Sigmoid colon (tissue), 7 donors: Measurements from ENCODE around the gene GINS2. TPM values are rescaled to one million over a fixed set of nuclear protein-coding genes. Genes with fewer than 3 reads are reported as not detected.

Experiments used
- DNase-seq: peaks from one replicate; pipeline ENCODE4 v3.0.0-alpha.2; 2019
- H3K27ac ChIP-seq, 4 donors: fragments of 200-600 bp; sonication (generic); one replicate each; pipeline ENCODE4 v1.5.1; 2016 to 2019; ENCODE audit warnings: mild to moderate bottlenecking in 1 of 4
- H3K27me3 ChIP-seq, 3 donors: fragments of 200-600 bp; sonication (generic); one replicate each; pipeline ENCODE4 v1.5.1; 2019; ENCODE audit warnings: mild to moderate bottlenecking in 1 of 3
- H3K36me3 ChIP-seq, 4 donors: fragments of 200-600 bp; sonication (generic); one replicate each; pipeline ENCODE4 v1.5.1; 2016 to 2019
- H3K4me1 ChIP-seq, 4 donors: fragments of 200-600 bp; sonication (generic); one replicate each; pipeline ENCODE4 v1.5.1; 2017 to 2019
- H3K4me3 ChIP-seq, 4 donors: fragments of 200-600 bp; sonication (generic); one replicate each; pipeline ENCODE4 v1.5.1; 2017 to 2019; ENCODE audit warnings: mild to moderate bottlenecking in 2 of 4, moderate library complexity in 1 of 4
- H3K9me3 ChIP-seq, 4 donors: fragments of 200-600 bp in 3 of 4; sonication (generic) in 3 of 4; one replicate each; pipeline versions ENCODE4 v1.5.1 to v1.6.1; 2013 to 2019
- CTCF ChIP-seq, 4 experiments: fragments of 450-650 bp in 3 of 4; fragments of 200-600 bp in 1 of 4; IDR thresholded peaks; one replicate each; pipeline ENCODE4 v1.5.1; 2016 to 2019; ENCODE audit warnings: antibody characterized with exemption in 4 of 4, mild to moderate bottlenecking in 3 of 4, moderate library complexity in 2 of 4
- EP300 ChIP-seq, 4 donors: sonication (generic); formaldehyde crosslinking; IDR thresholded peaks; one replicate each; pipeline ENCODE4 v1.6.1; 2017; ENCODE audit warnings: antibody characterized with exemption in 4 of 4
- POLR2A ChIP-seq, 2 donors: fragments of 450-650 bp; IDR thresholded peaks; one replicate each; pipeline ENCODE4 v1.6.1; 2016; ENCODE audit warnings: antibody characterized with exemption in 2 of 2, mild to moderate bottlenecking in 2 of 2, moderate library complexity in 2 of 2
- POLR2AphosphoS5 ChIP-seq, 4 donors: sonication (generic); formaldehyde crosslinking; IDR thresholded peaks; one replicate each; pipeline ENCODE4 v1.6.1; 2017; ENCODE audit warnings: antibody characterized with exemption in 4 of 4
- WGBS, 2 donors: extraction: QIAGEN DNeasy Blood & Tissue Kit; methylation state at CpG; one replicate each; pipeline ENCODE4 v1.1.7; 2013; 5-methylcytosine and 5-hydroxymethylcytosine counted together
- intact Hi-C: fragments of 100-400 bp; cut with DNase I; formaldehyde crosslinking; loops from one replicate; pipeline ENCODE4 v1.15.1; 2023
- polyA plus RNA-seq, 3 donors: library from polyadenylated mRNA; stranded (reverse); fragments of 200-250 nt; gene quantifications; one replicate each; pipeline ENCODE4 v1.2.3, GENCODE V29; 2013
- total RNA-seq, 4 donors: library from RNA; depleted of rRNA; stranded (reverse); fragments of >200 nt; gene quantifications; one replicate each; pipeline ENCODE4 v1.1.0, GENCODE V29; 2016
- donor health status: healthy with polysubstance abuse.
- donor health status: Bipolar disorder and iron deficiency.
- donor health status: healthy.

The GINS2 gene
- total and polyA plus RNA-seq, 7 donors: 0.16 to 9.6 (median 1.2) TPM; not detected in 1

DNA sequence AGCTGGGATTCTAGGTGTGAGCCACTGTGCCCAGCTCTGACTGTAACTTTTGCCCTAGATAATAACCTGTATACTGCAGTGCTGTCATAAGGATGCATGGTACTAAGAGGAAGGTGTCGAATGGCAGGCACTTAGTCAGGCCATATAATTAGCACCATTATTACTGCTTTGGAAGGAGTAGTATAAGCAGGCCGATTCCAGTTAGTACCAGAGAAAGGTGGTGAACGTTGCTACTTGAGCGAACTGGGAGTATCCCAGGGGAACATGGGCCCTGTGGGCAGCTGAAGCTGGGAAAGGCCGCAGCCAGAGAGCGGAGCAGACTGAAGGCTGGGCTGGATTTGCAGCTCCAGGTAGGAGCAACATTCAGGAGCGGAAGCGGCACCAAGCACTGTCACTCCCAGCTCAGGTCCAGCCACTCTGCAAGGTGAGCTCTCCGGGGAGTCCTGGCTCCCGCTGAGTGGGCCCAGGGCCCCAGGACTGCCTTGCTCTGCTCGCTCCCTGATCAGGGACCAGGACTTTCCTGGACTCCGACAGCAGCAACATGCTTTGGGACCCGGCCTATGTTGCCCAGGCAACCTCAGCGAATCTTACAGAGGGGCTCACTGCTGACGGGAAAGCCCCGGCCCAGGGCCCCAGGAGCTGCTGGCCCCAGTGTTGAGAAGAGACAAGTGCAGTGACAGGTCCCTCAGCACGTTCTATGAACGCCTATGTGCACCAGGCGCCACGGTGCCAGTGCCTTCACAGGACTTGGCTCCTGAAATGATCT is 33.6 kb upstream of the GINS2 start:
- WGBS, 2 donors: 94% methylated on average over 20 of the region's 20 CpGs
- no peaks in the 10 kb centered on the region for H3K27me3 ChIP-seq
- intact Hi-C loops: no loop called here
- H3K27ac ChIP-seq: no peak overlapping the region
- H3K9me3 ChIP-seq: no peaks in the 10 kb centered on the region
- no peak overlapping the region for H3K4me3 ChIP-seq
- H3K4me1 ChIP-seq: peaks cover 0 to 8% (median 4%) of the 10 kb centered on the region in 4 donors
- H3K36me3 ChIP-seq: no peaks in the 10 kb centered on the region
- no peak for DNase-seq
- no peak for TF ChIP-seq EP300 (IDR thresholded peaks at IDR 0.05)
- no peak for TF ChIP-seq POLR2A (IDR thresholded peaks at IDR 0.05)
- no peak for TF ChIP-seq POLR2AphosphoS5 (IDR thresholded peaks at IDR 0.05)
- no peak for TF ChIP-seq CTCF (IDR thresholded peaks at IDR 0.05)

DNA sequence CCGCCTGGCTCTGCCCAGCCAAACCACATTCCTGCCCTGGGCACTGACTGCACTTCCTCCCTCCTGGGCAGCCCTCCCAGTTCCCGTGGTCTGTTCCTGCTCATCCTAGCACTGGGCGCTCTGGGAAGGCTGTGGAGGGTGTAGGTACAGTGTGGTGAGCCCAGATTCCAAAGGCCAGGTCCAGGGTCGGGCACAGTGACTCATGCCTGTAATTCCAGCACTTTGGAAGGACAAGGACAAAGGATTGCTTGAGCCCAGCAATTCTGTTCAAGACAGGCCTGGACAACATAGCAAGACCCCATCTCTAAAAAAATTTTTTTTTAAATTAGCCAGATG is 31.5 kb upstream of the GINS2 start:
- H3K9me3 ChIP-seq: no peaks in the 10 kb centered on the region
- H3K4me3 ChIP-seq: no peak overlapping the region
- no peaks in the 10 kb centered on the region for H3K36me3 ChIP-seq
- H3K27ac ChIP-seq: no peak overlapping the region
- no peaks in the 10 kb centered on the region for H3K27me3 ChIP-seq
- H3K4me1 ChIP-seq: peaks cover 0 to 15% (median 4%) of the 10 kb centered on the region in 4 donors
- intact Hi-C loops: no loop called here
- TF ChIP-seq EP300 (IDR thresholded peaks at IDR 0.05) (no peak), POLR2A (IDR thresholded peaks at IDR 0.05) (no peak), POLR2AphosphoS5 (IDR thresholded peaks at IDR 0.05) (no peak), CTCF (IDR thresholded peaks at IDR 0.05) (no peak)
- DNase-seq: no peak
- 39 to 86% methylated on average over 4 of the region's 4 CpGs for WGBS, 2 donors

DNA sequence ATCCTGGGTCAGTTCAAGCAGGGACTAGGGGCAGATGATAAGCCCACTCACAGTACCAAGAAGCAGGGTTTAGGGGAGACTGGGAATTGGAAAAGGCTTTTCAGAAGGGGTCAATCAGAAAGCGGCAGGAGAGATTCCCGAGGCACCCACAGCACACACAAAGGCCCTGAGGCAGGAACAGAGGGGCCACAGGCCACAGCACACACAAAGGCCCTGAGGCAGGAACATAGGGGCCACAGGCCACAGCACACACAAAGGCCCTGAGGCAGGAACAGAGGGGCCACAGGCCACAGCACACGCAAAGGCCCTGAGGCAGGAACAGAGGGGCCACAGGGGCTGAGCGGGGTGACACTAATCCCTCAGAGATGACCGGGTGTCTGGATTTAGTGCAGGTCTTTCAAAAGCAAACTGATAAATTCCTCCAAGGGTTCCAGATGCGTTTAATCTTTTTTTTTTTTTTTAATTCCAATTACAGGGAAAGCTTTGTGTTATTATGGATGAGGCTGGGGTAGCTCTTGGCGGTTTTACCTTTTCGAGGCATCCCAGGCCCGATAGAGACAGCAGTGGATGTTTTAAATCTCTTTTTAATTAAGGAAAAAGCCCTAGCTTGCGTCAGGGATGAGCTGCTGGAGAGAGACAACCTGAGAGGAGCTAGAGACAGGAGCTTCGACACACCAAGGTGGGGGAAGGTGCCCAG is 31.0 kb upstream of the GINS2 start:
- no peak for DNase-seq

DNA sequence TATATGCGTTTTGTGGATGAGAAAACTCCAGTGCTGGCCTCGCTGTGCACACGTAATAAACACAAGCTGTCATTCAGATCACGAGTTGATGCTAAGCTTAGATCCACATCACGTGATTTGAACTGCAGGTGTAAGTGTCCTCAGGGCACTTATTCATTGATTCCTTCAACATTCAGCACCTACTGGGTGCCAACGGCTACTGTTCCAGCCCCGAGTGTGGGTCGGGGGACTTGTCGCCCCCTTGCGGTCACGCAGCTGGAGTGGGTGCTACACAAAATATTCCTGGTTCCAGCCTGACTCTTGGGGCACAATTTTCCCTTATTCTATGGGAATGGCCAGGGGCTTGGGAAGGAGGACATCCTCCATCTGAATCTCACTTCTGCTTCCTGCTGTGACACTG is 29.9 kb upstream of the GINS2 start:
- no peaks in the 10 kb centered on the region for H3K36me3 ChIP-seq
- intact Hi-C loops: loop anchor here (1.0 to 10.0 kb wide), 6 partner anchors 61 to 604 kb away; partner anchors contain the start of gene CIBAR2
- TF ChIP-seq POLR2AphosphoS5 (IDR thresholded peaks at IDR 0.05) (no peak), POLR2A (IDR thresholded peaks at IDR 0.05) (no peak), EP300 (IDR thresholded peaks at IDR 0.05) (no peak), CTCF (IDR thresholded peaks at IDR 0.05) (peak in 2 of 4 experiments; percentile 23 to 33)
- H3K27me3 ChIP-seq: no peaks in the 10 kb centered on the region
- peaks cover 0 to 15% (median 4%) of the 10 kb centered on the region in 4 donors for H3K4me1 ChIP-seq
- no peak overlapping the region for H3K4me3 ChIP-seq
- no peak for DNase-seq
- H3K9me3 ChIP-seq: no peaks in the 10 kb centered on the region
- H3K27ac ChIP-seq: no peak overlapping the region
- 15 to 49% methylated on average over 11 of the region's 11 CpGs for WGBS, 2 donors

More for the DNA sequence above, 31.0 kb upstream of the GINS2 start:
- Histone ChIP-seq H3K4me1 (peaks cover 0 to 15% (median 4%) of the 10 kb centered on the region in 4 donors), H3K36me3 (no peaks in the 10 kb centered on the region), H3K27me3 (no peaks in the 10 kb centered on the region), H3K4me3 (no peak overlapping the region), H3K27ac (no peak overlapping the region), H3K9me3 (no peaks in the 10 kb centered on the region)
- intact Hi-C loops: loop anchor here (5.0 to 10.0 kb wide), 5 partner anchors 62 to 605 kb away; partner anchors contain the start of gene CIBAR2
- TF ChIP-seq POLR2A (IDR thresholded peaks at IDR 0.05): no peak
- TF ChIP-seq EP300 (IDR thresholded peaks at IDR 0.05): no peak
- no peak for TF ChIP-seq CTCF (IDR thresholded peaks at IDR 0.05)
- TF ChIP-seq POLR2AphosphoS5 (IDR thresholded peaks at IDR 0.05): no peak
- WGBS, 2 donors: 77 to 94% methylated on average over 11 of the region's 11 CpGs
